SK-N-DZ (cell line): ENCODE data around the gene CHST8. TPM values are rescaled to one million over a fixed set of nuclear protein-coding genes. Genes with fewer than 3 reads are reported as not detected.
"Not testable (repeated sequence)": the region's sequence is repeated elsewhere in the genome, so short reads cannot be mapped to it uniquely, and the experiment has no call there.

Experiments used
- DNase-seq: peaks from one replicate; pipeline ENCODE4 v3.0.0-alpha.2; 2015; ENCODE audit warnings: low spot score
- polyA plus RNA-seq, 2 experiments: library from polyadenylated mRNA; depleted of rRNA; stranded (reverse); fragments of >200 nt; gene quantifications; 2 replicates each; pipeline ENCODE4 v1.2.3, GENCODE V29; 2014

Gene CHST8, protein sequence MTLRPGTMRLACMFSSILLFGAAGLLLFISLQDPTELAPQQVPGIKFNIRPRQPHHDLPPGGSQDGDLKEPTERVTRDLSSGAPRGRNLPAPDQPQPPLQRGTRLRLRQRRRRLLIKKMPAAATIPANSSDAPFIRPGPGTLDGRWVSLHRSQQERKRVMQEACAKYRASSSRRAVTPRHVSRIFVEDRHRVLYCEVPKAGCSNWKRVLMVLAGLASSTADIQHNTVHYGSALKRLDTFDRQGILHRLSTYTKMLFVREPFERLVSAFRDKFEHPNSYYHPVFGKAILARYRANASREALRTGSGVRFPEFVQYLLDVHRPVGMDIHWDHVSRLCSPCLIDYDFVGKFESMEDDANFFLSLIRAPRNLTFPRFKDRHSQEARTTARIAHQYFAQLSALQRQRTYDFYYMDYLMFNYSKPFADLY
- polyA plus RNA-seq (2014; cell fraction: cytosol; rRNA removed) = 14.1 and 17.4 TPM in 2 replicates
- polyA plus RNA-seq (2014; cell fraction: nucleus; rRNA removed) = 10.4 and 10.5 TPM in 2 replicates

DNA sequence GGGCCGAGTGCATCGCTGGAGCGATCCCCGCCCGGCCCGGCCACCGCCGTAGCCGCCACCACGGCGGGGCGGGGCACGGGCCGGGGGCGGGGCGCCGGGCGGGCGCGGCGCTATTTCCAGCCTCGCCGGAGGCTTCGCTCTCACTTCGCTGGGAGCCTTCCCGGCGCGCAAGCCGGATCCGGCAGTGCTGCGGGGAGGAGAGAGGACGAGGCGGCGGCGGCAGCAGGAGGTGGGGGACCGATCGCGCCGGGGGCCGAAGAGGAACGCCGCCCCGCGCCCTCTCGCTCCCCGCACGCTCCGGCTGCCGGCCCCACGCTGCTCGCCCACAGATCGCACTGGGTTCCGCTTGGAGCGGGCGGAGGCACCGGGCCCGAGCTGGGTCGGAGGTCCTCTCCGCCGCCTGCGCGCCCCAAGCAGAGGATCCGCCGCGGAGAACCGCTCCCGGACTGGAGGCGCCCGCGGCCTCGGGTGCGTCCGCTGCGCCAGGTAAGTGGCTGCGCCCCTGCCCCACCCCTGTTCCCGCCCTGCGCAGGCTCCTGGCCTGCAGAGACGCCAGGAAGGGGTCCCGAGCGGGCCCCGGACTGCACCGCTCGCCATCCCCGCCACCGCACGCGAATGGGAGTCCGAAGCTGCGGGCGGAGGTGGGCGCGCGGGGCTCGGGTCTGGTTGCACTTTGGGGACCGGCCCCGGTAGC is at the start of gene CHST8:
CHST8 (plus strand) TSS at position 143 of the 694 bp plus-strand sequence. CDS start 67,309 bp downstream, outside the sequence.
- peak; percentile 66 for DNase-seq

DNA sequence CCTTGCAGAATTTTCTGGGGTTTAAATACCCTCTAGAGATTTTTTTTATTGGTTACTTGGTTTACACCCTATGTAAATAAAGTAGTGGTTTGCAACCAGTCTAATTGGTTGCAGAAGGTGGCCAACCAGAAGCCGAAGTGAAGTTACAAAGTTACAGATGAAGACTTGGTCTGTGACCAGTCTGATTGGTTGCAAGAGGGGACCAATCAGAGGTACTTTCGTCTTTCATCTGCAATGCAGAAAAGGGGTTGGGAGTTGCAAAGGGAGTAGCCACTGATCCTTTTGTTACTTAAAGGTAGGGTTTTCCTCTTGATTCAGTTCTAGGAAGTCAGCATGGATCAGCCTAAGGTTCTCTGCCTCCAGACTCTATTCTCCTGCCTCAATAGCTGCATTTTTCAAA is 48.8 kb upstream of the CHST8 start:
- DNase-seq = no peak

DNA sequence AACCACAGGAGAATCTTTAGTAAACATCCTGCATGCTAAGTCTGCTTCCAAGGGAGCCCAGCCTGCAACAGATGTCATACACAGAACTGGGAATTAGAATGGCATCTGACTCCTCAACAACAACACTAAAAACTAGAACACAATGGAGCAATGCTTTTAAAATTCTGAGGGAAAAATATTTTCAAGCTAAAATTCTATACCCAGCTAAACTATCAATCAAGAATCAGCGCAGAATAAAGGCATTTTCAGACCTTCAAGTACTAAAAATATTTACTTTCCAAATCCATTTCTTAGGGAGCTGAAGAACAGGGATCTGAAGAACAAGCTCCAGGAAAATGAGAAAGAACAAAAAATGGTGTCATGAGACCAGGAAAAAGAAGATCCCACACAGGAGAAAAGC is 46.9 kb upstream of the CHST8 start:
- no peak for DNase-seq

DNA sequence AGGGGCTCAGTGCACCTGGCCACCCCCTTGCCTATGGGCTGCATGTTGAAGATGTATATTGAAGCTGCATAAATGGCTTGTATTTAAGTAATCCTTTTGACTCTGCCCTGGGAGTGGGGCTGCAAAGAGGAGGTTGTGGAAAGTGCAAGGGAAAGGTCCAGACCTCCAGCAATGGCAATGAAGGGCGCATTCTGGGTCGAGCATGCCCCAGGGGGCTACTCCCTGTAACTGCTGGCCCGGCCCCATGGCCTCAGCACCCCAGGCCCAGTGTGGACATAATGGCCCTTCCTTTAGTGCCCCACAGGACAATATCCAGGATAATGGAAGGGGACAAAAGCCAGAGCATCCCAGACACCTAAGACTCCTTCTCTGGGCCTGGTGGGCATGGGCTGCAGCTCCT is 43.1 kb upstream of the CHST8 start:
- DNase-seq = no peak

DNA sequence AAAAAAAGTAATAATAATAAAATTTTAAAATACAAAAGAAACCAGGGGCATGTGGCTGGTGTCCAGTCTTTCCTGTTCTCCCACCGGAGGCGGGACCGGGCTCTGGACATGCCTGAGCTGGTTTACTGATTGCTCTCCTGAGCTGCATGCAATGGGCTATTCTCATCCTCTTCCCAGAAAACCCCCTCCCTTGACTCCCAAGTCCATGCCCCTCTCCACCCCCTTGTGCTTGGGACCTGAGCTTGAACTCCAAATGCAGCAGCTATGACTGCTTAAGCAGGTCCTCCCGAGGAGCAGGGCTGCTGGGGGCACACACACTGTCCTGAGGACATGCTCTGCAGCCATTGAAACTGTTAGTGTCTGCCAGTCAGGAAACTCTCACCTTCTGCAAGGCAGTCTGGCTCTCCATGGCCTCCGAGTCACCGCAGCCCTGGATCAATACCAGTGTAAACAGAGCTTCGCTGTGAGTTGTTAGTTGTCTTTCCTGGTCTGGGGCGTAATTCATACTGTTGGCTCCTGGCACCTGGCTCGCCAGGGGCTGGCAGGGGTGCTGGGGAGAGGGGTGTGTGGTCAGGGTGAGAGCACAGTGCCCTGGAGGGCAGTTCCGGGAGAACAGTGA is 41.6 kb upstream of the CHST8 start:
- no peak for DNase-seq

DNA sequence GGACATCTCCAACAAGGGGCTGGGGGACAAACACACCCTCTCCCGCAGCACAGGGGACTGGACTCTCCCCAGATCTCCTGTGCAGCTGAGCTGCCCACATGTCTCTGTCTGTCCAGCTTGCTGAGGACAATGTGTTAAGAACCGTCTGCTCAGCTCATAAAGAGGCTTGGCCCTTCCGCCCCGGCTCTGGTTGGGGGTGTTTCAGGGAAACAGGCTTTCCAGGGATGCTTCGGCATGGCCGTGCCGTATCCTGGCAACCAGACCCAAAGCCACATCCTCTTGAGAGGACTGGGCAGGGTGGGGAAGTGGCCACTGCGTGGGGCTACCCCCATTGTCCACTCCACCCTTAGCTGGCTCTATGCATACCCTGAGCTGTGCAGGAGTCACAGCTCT is 41.1 kb upstream of the CHST8 start:
- no peak for DNase-seq

DNA sequence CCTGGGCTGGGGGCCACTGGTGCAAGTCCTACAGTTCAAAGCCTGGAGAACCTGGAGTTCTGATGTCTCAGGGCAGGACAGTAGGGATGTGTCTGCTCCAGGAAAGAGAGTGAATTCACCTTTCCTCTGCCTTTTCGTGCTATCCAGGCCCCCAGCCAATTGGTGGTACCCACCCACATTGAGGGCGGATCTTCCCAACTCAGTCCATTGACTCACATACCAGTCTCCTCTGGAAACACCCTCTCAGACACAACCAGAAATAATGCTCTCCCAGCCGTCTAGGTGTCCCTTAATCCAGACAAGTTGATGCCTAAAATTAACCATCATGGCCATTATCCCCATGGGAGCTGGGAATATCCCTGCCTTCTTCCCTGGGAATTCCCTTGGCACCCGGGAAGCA is 38.8 kb upstream of the CHST8 start:
- no peak for DNase-seq

DNA sequence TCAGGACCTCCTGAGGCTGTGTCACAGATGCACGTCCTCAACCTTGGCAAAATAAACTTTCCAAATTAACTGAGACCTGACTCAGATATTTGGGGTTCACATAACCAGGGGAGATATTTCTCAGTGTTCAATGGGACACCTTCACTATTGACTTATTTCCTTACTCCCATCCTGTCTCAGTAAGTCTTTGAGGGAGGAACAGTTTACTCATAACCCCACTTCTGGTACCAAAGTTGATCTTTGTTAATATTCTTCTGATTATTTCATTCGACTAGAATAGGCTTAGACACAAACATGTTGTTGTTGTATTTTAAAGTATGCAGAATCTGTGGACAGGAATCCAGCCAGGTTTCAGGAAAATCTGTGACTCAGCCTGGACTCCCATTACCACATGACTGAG is 34.6 kb upstream of the CHST8 start:
- no peak for DNase-seq

DNA sequence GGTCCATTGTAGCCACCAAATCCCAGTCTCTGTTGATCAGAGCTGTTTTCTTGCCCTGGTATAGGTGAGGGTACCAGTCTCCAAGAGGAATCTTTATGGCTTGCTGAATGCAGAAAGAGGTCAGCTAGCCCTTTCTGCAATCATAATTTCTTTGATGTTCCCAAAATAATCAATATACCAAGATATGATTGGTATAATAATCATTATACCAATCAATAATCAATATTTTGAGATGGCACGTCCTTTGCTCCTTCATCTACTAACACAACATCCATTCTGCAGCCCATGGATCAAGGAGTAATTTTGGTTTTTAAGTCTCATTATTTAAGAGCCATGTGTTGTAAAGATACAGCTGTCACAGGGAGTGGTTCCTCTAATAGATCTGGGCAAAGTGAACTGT is 31.5 kb upstream of the CHST8 start:
- DNase-seq = no peak

DNA sequence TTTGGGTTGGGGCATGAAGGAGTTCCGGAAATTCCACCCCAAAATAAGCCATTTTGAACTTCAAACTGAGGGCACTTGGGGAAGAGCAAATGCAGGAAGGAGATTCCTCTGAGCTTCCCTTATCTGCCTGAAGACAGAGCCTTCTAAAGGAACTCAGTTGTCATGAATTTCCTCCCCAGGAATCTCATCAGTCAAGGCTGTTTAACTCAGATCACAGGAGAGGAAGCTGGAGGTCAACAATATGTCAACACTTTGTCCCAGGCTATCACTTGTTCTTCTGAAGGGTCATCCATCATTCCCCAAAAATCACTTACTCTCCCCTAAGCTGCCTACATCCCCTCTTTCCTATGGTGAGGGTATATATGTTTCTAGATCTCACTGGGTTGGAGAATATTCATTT is 26.0 kb upstream of the CHST8 start:
- DNase-seq = no peak

DNA sequence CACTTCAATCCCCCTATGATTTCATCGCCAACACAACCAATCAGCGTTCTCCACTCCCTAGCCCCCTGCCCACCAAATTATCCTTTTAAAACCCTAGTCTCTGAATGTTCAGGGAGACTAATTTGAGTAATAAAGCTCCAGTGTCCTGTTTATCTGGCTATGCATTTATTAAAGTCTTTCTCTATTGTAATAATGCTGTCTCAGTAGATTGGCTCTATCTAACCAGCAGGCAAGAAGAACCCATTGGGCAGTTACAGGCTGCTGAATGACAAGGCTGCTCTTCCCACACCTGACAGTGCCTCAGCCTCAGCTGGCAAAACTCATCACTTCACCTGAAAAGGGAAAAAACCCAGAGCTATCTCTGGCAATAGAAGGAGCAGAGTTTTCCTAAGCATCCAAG is 20.2 kb upstream of the CHST8 start:
- no peak for DNase-seq

DNA sequence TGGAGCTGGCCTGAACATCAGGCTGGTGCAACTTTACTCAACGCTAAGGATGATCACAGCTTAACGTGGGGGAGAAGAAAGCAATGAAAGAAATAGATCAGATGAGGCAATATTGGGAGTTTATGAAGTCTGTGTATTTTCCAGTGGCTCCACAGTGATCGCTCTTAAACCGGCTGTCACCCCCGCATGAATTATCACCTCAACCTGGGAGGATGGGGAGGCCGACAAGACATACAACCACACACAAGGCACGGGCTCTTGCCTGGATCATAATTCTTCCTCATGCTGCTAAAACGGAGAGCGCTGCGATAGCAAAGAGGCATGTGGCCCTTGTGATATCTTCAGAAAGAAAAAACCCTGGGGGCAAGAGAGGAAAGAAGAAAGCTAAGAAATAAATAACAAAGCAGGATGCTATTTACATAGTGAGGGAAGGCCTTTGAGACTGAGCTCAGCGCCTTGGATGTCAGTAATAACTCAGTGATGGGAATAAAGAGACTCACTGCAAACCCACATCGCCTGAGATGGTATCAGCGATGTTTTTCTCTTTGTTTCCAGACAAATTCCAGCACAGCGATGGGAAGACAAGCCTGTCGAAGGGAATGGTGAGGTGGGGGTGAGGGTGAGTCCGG is 19.1 kb upstream of the CHST8 start:
- no peak for DNase-seq

DNA sequence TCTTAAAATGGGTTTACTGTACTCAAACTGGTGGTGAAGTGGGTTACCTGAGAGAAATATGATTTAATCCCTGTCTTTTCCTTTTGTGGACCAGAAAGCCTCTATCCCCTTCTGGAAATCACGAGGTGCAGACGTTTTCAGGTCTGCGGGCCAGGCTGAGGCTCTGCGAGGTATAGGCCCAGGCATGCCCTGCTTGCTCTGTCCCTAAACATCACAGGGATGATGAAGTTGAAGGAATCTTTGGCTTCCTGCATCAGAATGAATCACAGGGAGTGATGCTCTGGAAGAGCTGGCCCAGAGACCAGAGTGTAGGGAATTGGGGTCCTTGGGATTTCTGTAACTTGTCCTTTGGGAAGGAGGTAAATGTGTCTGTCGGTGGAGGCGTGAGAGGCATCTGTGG is 18.4 kb upstream of the CHST8 start:
- DNase-seq = no peak

DNA sequence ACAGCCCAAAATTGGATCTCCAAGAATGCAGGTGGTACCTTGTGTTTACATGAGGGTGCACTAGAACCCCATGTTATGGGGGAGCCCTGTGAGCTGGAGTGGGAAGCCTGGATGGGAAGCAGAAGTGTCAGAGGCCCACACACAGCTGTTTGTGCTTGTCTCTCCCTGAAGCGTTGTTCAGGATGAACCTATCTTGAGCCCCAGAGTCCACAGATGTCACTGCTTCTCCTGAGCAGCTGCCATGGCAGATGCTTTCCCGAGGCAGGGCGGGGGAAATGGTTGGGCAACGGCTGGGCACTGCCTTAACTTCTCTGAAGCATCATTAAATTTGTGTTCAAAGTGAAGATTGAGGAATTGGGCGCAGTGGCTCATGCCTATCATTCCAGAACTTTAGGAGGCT is 17.1 kb upstream of the CHST8 start:
- DNase-seq = no peak

DNA sequence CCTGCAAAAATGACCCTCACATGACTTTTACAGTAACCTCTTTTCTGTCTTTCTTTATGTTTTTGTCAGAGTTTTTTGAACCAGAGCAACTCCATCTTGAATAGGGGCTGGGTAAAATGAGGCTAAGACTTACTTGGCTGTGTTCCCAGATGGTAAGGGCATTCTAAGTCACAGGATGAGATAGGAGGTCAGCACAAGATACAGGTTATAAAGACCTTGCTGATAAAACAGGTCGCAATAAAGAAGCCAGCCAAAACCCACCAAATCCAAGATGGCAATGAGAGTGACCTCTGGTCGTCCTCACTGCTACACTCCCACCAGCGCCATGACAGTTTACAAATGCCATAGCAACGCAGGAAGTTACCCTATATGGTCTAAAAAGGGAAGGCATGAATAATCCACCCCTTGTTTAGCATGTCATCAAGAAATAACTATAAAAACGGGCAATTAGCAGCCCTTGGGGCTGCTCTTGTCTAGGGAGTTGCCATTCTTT is 15.9 kb upstream of the CHST8 start:
- not testable (repeated sequence) for DNase-seq

DNA sequence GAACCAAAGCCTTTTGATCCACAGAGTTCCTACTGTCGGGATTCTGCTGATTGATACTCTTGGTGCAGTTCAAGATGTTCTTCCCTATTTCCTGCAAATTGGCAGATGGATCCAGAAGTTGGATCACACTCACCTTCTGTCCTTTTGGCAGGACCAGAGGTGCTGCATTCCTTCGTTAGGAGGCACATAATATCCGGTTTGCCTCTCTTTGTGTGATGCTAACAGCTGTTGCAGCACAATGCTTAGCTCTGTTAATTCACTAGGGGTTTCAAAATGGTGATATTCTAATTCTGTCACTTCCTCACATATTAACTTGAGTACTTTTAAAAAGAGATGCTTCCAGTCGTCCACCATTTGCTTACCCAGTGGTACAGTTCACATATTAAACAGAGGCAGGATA is 15.2 kb upstream of the CHST8 start:
- DNase-seq = no peak

DNA sequence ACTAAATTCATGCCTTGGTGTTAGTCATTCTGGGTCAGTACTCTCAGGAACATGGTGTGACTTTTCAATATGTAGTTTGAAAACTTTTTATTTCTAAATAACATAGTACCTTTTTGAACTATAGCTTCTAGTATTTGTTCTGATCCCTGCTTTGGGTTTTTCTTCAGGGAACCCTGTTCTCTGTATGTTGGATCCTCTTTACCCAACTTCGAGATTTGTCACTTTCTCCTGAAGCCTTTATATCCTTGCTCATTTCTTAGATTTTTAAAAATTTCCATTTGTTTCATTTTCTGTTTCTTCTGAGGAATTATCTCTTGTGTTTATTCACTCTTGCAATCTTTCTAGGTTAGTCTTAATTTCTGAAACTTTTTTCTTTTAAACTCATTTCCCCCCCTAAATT is 12.4 kb upstream of the CHST8 start:
- DNase-seq = no peak

DNA sequence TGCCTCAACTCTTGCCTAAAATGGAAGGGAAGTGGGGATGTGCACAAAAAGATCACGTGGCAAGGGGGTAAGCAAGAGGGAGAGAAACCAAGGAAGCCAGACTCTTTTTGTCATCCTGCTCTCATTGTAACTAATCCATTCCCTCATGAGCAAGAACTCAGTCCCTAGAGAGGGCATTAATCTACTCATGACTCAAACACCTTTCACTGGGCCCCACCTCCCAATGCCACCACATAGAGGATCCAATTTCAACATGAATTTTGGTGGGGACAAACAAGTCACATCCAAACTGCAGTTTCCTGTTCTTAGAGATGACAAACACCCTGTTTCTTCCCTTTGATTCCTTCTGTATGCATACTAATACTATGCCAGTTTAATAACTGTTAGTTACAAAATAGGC is 11.2 kb upstream of the CHST8 start:
- no peak for DNase-seq

DNA sequence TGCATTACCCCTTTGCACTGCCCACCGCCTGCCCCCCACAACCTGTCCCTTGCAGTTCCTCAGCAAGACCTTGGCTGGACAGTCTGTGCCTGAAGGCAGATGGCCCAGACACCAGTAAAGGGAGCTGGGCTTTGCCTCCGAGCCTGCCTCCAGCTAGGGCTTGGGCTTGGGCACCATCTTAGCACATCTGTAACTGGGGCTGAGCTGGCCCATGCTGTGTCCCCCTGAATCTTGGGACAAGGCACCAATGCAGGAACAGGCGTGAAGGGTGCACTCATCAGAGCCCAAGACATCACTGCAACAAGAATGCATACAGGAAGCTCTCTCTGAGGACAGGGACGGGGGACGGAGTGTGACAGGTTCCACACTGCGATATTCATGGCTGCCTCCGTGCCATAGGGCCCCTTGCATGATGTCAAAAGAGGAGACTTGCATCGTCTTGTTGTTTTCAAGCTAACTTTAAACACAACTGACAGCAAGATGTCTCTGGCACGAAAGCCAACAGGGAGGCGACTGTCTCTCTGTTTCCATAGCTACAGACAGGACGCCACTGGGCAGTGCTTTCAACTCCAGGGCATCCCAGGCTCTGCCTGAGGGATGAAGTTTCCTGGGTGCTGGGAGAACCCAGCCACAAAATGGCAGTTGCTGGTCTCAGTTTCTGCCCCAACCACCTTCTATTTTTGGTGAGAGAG is 8.7 kb upstream of the CHST8 start:
- DNase-seq = no peak

DNA sequence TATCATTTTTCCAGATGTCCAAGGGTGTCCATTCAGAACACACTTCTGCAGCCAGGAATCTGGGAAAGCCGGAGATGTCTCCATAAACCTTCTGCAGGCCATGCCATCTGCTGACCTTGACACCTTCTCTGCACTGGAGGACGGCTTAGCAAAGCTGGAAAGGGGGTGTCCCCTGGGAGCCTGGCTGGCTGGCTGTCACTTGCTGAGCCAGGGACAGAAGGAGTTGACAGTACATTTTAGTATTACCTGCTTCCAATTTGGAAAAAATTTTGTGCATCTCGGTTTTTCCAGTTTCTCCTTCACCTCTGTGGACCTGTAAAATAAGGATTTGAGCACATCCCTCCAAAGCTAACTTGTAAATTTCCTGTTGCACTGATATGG is 8.1 kb upstream of the CHST8 start:
- no peak for DNase-seq

DNA sequence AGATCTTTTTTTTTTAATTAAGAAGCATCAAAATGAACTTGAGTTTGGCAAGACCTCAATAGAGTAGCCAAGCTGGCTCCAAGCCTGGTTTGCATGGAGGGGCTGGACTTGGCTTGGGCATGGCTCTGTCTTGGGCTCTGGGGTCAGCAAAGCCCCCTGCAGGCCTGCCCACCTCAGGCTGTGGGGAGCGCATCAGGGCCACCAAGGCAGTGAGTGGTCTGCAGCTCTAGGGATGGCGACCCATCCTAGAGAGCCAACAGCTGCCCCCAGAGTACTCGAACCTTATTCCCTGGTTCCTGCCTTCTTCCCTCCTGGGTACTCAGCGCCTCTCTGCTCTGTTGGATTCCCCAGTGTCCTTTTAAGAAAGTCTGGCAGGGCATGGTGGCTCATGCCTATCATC is 5.4 kb upstream of the CHST8 start:
- DNase-seq = no peak
